ENCODE results near the gene SOX5. TPM values are rescaled to one million over a fixed set of nuclear protein-coding genes. Genes with fewer than 3 reads are reported as not detected.

SOX5 gene
- total and polyA plus RNA-seq, 9 of the 15 experiments (the other 6 are each of a cell fraction or from before 2014, with no cell fraction given), result 8.3 to 16.5 (median 11.9) TPM

- TF ChIP-seq HMBOX1 (IDR thresholded peaks at IDR 0.05), result no peak
- TF ChIP-seq SMARCA4 (IDR thresholded peaks at IDR 0.05), result peak; percentile 59; the same call in 1 of the 2 replicates
- no peak for TF ChIP-seq FOXP4 (CRISPR knock-in tag; IDR thresholded peaks at IDR 0.05; ENCODE audit: borderline replicate concordance)
- TF ChIP-seq U2AF1 (optimal IDR thresholded peaks at IDR 0.05; ENCODE audit: low read depth, low read length), result no peak
- no peak for TF ChIP-seq C11orf30 (IDR thresholded peaks at IDR 0.05; ENCODE audit: low read depth)
- no peak for TF ChIP-seq NR0B1 (IDR thresholded peaks at IDR 0.05; ENCODE audit: partially characterized antibody)
- no peak for TF ChIP-seq MAFK (IDR thresholded peaks at IDR 0.05; ENCODE audit: low read length)
- TF ChIP-seq ZNF140 (CRISPR knock-in tag; IDR thresholded peaks at IDR 0.05), result no peak
- TF ChIP-seq ZFP30 (CRISPR knock-in tag; IDR thresholded peaks at IDR 0.05; ENCODE audit: borderline replicate concordance), result no peak
- no peak for TF ChIP-seq CEBPG (CRISPR knock-in tag; IDR thresholded peaks at IDR 0.05)
- no peak for TF ChIP-seq CEBPG (tag; conservative IDR thresholded peaks at IDR 0.05 in 1 of 2, IDR thresholded peaks at IDR 0.05 in 1 of 2)
- no peak for TF ChIP-seq ZNF124 (CRISPR knock-in tag; IDR thresholded peaks at IDR 0.05)
- TF ChIP-seq ZBTB33 (CRISPR knock-in tag; IDR thresholded peaks at IDR 0.05), result no peak
- no peak for TF ChIP-seq POLR2B (IDR thresholded peaks at IDR 0.05; ENCODE audit: low read depth, partially characterized antibody)
- TF ChIP-seq ARID1B (IDR thresholded peaks at IDR 0.05), result peak; percentile 51
- no peak for TF ChIP-seq STAT5A (IDR thresholded peaks at IDR 0.05; ENCODE audit: borderline replicate concordance, low read length)
- no peak for TF ChIP-seq ZBTB11 (CRISPR knock-in tag; IDR thresholded peaks at IDR 0.05)
- no peak for TF ChIP-seq MYBL2 (IDR thresholded peaks at IDR 0.05; ENCODE audit: low read depth)
- TF ChIP-seq MYBL2 (CRISPR knock-in tag; IDR thresholded peaks at IDR 0.05; ENCODE audit: borderline replicate concordance), result no peak
Measured at GRCh38 chr12:23566133-23566532, 383.3 kb downstream of the SOX5 start (continued).
